Measurements from ENCODE around the gene RBM34. TPM values are rescaled to one million over a fixed set of nuclear protein-coding genes. Genes with fewer than 3 reads are reported as not detected.

The RBM34 gene
- total and polyA plus RNA-seq, 10 of the 15 experiments (the other 5 are each of a cell fraction or from before 2014, with no cell fraction given), result 46.4 to 132 (median 109) TPM

DNA sequence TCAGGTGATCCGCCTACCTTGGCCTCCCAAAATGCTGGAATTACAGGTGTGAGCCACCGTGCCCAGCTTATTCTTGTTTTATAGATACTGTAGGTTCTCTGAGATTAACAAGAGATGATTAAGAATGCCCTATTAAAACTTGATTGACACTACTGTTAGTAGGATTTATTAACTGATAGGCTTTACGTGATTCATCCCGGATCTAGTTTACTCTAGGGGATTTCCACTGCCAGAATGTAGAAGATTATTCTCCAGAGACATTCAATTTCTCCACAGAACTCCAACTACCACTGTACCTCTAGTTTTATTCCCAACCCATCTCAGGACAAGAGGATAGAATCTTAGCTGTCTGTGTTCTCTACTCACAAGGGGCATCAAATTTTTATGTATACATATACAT is 26.3 kb upstream of the RBM34 start:
- H3K4me2 ChIP-seq (ENCODE audit: control insufficient read depth, insufficient read depth), result no peak overlapping the region
- 99% methylated on average over 4 of the region's 4 CpGs for WGBS (ENCODE audit: insufficient coverage, insufficient replicate concordance, low lambda C conversion rate, missing lambda C conversion rate)
- H2AFZ ChIP-seq (ENCODE audit: control insufficient read depth, low read depth, low read length), result no peak overlapping the region
- RAD21 ChIA-PET (ENCODE audit: unreplicated experiment), result no interaction called here
- no peaks in the 10 kb centered on the region for H4K20me1 ChIP-seq (ENCODE audit: control insufficient read depth, insufficient read depth)
- no peak overlapping the region for H3K27ac ChIP-seq (ENCODE audit: control insufficient read depth, insufficient read depth)
- H3K9ac ChIP-seq (ENCODE audit: control insufficient read depth, insufficient read depth, low read length), result no peak overlapping the region
- FAIRE-seq, result no peak
- POLR2A ChIA-PET, result no interaction called here
- no peaks in the 10 kb centered on the region for H3K79me2 ChIP-seq (ENCODE audit: control insufficient read depth, insufficient read depth, low read length)
- H3K9me3 ChIP-seq (replicated peaks; ENCODE audit: control insufficient read depth, insufficient read depth, low read length), result no peaks in the 10 kb centered on the region
- TF ChIP-seq BHLHE40 (IDR thresholded peaks at IDR 0.05; ENCODE audit: borderline replicate concordance in 1 of 2, low read depth in 2 of 2, low read length in 1 of 2) (no peak), RELA (IDR thresholded peaks at IDR 0.05; ENCODE audit: borderline replicate concordance, partially characterized antibody) (no peak), MXI1 (IDR thresholded peaks at IDR 0.05; ENCODE audit: low read depth, low read length) (no peak), IKZF1 (conservative IDR thresholded peaks at IDR 0.05) (no peak), SMC3 (IDR thresholded peaks at IDR 0.05; ENCODE audit: borderline replicate concordance, low read length) (no peak), NR2F1 (conservative IDR thresholded peaks at IDR 0.05) (no peak)
- TF ChIP-seq, protein P1, sequence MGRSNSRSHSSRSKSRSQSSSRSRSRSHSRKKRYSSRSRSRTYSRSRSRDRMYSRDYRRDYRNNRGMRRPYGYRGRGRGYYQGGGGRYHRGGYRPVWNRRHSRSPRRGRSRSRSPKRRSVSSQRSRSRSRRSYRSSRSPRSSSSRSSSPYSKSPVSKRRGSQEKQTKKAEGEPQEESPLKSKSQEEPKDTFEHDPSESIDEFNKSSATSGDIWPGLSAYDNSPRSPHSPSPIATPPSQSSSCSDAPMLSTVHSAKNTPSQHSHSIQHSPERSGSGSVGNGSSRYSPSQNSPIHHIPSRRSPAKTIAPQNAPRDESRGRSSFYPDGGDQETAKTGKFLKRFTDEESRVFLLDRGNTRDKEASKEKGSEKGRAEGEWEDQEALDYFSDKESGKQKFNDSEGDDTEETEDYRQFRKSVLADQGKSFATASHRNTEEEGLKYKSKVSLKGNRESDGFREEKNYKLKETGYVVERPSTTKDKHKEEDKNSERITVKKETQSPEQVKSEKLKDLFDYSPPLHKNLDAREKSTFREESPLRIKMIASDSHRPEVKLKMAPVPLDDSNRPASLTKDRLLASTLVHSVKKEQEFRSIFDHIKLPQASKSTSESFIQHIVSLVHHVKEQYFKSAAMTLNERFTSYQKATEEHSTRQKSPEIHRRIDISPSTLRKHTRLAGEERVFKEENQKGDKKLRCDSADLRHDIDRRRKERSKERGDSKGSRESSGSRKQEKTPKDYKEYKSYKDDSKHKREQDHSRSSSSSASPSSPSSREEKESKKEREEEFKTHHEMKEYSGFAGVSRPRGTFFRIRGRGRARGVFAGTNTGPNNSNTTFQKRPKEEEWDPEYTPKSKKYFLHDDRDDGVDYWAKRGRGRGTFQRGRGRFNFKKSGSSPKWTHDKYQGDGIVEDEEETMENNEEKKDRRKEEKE (IDR thresholded peaks at IDR 0.05), result no peak
- H3K4me3 ChIP-seq, result no peak overlapping the region
- SMC1A ChIA-PET (ENCODE audit: uncharacterized antibody, unreplicated experiment), result no interaction called here
- H3K27me3 ChIP-seq (replicated peaks in 1 of 2; ENCODE audit: control insufficient read depth in 2 of 2, insufficient read depth in 2 of 2, low read length in 1 of 2), result no peaks in the 10 kb centered on the region
- no peaks in the 10 kb centered on the region for H3K4me1 ChIP-seq (ENCODE audit: control insufficient read depth, insufficient read depth, low read length)
- intact Hi-C loops (cut with micrococcal nuclease; ENCODE audit: unreplicated experiment) (no loop called here), in situ Hi-C loops (cut with MboI) (no loop called here)
- no peak for DNase-seq (ENCODE audit: low read depth, low spot score)
- no peak for ATAC-seq
- no TSS peak for BruUV-seq (replicated peaks)
- CTCF ChIA-PET, result no interaction called here
- H3K36me3 ChIP-seq (ENCODE audit: control insufficient read depth in 2 of 2, insufficient read depth in 2 of 2, low read length in 1 of 2), result peaks cover 0 to 14% of the 10 kb centered on the region in 2 experiments; a peak in 3 of 4 replicates

Measured in GM12878 (cell line).